ENCODE measurements around the gene TBC1D5.
"Not testable (repeated sequence)": the region's sequence is repeated elsewhere in the genome, so short reads cannot be mapped to it uniquely, and the experiment has no call there.

TBC1D5 gene

GRCh38 chr3:17747174-17747889, 4.9 kb upstream of the TBC1D5 start:
- no peak for DNase-seq

DNA sequence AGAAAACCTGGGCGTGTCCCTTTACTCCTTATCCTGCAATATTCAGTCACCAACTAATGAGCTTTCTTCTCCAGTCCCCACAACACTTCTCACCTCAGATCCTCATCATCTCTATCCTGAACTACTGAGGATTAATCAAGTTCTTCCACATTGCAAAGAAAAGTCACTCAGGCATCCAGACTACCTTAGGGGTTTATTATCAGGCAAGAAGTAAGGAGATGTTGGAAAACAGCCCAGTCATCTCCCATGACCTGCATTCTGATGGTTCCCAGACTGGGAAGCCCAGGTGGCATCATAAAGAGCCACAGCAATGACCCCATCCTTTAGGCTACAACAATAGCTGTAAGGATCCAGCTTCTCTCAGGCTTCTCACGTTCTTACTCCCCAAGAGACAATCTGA, 3.5 kb upstream of the TBC1D5 start:
- no peak for DNase-seq

GRCh38 chr3:17745301-17745700, 2.9 kb upstream of the TBC1D5 start:
- no peak for DNase-seq

GRCh38 chr3:17744693-17745092, 2.3 kb upstream of the TBC1D5 start:
- DNase-seq, result no peak

GRCh38 chr3:17743658-17743995, 1.2 kb upstream of the TBC1D5 start:
- no peak for DNase-seq

DNA sequence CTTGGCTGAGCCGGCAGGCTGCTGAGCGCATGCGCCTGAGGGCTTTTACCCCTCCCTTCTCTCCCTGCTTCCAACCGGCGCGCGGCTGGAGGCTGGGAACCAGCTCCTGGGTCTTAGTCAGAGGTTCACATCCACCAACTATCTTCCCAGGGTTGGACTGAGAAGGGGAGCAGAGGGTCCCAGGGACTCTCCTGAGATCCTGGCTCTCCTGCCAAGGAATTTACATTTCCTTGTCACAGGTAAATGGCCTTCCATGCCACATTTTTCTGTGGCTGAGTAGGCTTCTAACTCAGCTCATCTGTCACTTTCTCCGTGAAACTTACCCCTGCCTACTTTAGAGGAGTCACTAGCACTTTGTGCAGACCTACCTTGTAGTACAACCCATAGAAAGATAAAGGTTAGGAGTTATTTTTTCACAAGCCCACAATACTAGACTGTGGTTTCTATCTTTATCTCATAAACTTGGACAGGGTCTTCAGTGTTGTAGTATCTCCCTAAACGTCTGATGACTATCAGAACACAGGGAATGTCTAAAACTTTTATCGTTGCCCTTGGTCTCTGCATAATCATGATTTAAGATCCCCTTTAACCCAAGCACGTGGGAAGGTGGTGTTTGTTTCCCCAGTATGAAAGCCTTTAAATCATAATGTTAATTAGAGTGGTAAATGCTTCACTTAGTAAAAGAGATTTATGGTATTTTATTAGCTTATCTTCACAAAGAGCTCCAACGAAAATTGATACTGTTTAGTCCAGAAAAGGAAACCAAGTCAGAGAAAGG, 638 bp upstream of the TBC1D5 start:
- no peak for DNase-seq

DNA sequence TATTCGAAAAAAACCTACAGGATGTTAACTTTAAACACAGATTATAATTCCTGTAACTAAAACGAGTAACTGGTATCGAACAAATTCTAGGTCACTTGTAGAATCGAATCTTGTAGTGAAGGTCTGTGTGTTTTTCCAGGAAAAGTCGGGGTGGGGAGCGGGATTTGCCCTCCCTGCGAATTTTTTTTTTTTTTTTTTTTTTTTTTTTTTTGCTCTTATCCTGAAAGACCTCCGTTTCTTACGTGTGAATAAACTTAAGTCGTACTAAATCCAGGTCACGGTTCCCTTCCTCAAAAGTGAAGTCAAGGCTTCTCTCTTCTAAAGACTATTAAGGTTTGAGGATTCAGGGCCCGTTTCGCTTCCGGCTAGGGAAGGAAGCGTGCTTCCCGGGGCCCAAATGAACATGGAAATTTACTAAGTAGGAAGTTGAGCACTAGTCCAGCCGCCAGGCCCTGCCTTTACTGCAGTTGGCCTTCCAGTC, 770 bp downstream of the TBC1D5 start:
- no peak for DNase-seq

- no peak for DNase-seq
These were observed 1.7 kb downstream of the TBC1D5 start for GRCh38 chr3:17740721-17741141.

GRCh38 chr3:17738921-17739320, 3.5 kb downstream of the TBC1D5 start:
- DNase-seq, result no peak

DNA sequence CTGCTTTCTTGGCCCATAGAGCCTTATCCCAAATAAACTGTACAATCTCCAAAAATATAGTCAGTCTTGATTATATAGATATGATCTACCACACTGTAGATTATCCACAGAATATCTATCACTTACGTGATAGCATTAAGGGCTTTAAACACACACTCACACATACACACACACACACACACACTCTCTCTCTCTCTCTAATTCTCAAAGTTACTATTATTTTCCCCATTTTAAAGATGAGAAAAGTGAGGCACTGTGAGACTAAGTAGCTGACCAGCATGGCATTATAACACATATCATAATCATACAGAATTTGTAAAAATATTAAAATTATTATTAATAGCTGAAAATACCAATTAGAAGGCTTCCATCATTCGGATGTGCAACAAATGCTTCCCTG, 4.2 kb downstream of the TBC1D5 start:
- DNase-seq, result no peak

DNA sequence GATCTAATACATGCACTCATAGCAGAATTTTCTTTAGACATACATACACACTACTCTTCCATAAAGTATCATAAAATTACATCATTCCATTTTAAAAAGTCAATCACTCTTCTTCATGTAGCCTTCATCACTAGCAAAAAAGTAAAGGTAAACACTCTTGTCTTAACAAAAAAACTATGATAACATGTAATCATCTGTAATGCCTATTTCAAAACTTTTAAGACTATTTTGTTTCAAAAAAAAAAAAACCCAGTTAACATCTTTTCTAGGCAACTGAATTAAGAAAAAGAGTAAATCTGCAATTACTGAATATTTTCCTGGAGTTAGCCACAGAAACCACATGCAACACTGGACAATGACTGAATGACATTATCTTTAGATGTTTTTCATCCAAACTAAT, 4.8 kb downstream of the TBC1D5 start:
- DNase-seq, result no peak

GRCh38 chr3:17735362-17735761, 7.1 kb downstream of the TBC1D5 start:
- DNase-seq, result not testable (repeated sequence)

DNA sequence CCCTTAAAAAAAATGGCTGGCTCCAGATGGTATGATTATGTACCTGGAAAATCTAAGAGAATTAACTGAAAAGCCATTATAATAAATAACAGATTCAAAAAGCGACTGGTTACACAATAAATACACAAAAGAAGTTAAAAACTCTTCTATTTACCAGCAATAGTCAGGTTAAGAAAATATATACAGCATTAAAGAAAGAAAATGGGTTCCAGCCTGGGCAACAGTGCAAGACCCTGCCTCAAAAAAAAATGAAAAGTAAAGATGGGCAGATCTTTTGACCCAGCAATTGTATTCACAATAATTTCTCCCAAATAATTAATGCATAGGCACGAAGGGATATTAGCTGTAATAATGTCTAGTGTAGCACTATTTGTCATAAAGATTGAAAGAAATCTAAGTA, 8.7 kb downstream of the TBC1D5 start:
- no peak for DNase-seq

DNA sequence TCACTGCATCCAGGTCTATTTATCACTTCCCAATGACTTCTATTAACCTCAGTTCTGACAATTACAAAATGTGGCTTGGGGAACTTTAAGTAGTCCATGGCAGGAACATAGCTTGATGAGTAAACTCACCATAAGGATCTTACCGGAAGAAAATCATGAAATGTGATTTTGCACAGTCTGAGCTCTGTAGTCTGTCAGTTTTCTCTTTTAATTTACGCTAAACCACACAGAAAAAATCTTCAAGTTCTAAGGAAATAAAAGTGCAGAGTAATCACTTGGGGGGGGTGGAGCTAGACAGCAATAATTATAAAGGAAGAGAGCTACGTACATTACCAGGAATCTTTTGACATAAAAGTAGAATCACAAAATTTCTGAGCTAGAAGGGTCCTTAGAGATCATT, 9.2 kb downstream of the TBC1D5 start:
- no peak for DNase-seq

- no peak for DNase-seq
These were observed 12.0 kb downstream of the TBC1D5 start for GRCh38 chr3:17730318-17730967.

DNA sequence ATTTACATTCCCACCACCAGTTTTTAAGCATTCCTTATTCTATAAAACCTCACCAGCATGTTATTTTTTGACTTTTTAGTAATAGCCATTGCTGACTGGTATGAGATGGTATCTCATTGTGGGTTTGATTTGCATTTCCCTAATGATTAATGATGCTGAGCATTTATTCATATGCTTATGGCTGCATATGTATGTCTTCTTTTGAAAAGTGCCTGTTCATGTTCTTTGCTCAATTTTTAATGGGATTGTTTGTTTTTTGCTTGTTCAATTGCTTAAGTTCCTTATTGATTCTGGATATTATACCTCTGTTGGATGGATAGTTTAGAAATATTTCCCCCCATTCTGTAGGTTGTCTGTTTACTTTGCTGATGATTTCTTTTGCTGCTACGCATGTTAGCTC, 16.1 kb downstream of the TBC1D5 start:
- DNase-seq, result no peak

GRCh38 chr3:17725844-17726243, 16.6 kb downstream of the TBC1D5 start:
- not testable (repeated sequence) for DNase-seq

- DNase-seq, result no peak
These were observed 17.5 kb downstream of the TBC1D5 start for GRCh38 chr3:17724948-17725347.

GRCh38 chr3:17724122-17724521, 18.3 kb downstream of the TBC1D5 start:
- DNase-seq, result no peak

GRCh38 chr3:17717411-17717810, 25.0 kb downstream of the TBC1D5 start:
- no peak for DNase-seq

DNA sequence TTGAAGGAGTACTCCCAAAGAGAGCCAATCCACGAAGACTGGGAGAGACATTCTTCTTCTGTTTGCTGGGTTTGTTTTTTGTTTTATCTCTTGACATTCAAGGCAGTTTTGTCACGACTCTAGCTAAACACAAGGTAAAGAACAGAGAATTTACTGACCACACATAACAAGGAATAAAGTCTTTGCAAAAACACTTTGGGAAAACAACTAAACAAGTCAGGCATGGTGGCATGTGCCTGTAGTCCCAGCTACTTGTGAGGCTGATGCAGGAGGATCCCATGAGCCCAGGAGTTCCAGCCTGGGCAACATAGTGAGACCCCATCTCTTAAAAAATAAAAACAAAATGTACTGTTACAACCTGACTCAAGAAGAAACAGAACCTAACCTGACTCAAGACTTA, 28.0 kb downstream of the TBC1D5 start:
- no peak for DNase-seq

DNA sequence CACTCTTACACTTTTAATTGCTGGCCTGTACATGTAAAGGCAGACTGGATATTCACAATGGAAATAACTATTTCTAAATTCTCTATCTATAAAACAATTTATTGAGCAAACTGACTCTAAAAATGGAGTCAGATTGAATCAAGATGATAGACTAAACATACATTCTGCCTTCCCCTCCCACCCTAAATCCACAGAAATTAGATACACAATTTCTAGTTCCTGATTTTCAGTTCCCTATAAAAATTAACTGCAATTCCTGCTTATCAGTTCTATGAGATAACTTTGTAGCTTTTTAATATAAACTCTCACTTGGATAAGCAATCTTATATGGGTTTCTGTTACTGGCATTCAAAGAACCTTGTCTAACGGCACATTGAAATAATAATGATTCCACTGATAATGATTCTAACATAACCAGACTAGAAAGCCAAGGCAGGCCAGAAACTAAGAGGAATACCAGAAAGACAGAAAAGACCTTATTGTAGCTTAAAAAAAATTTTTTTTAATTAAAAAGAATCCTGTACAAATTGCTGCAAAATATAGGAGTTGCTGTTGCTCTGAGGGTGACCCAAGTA, 33.1 kb downstream of the TBC1D5 start:
- DNase-seq, result no peak

- no peak for DNase-seq
These were observed 34.5 kb downstream of the TBC1D5 start for GRCh38 chr3:17707813-17708543.
